Measurements from ENCODE around the gene RASA4.
"Not testable (repeated sequence)": the region's sequence is repeated elsewhere in the genome, so short reads cannot be mapped to it uniquely, and the experiment has no call there.

The RASA4 gene

GRCh38 chr7:102616507-102617125 is at the start of gene RASA4:
TSS of gene RASA4 (minus strand) at chr7:102616756. CDS start at chr7:102616689, 67 bp downstream.
- not testable (repeated sequence) for H3K36me3 ChIP-seq (ENCODE audit: insufficient read depth, low read length); H3K79me2 ChIP-seq (ENCODE audit: control insufficient read depth, insufficient read depth, low read length, unreplicated experiment); H3K4me1 ChIP-seq (ENCODE audit: control insufficient read depth, insufficient read depth, low read length, unreplicated experiment); H3K27ac ChIP-seq (ENCODE audit: low read depth, low read length); H2AFZ ChIP-seq (ENCODE audit: low read length, unreplicated experiment); H3K27me3 ChIP-seq (ENCODE audit: insufficient read depth, low read length)
- H3K4me3 ChIP-seq (ENCODE audit: low read depth, low read length) = peak within 1 kb of the TSS; percentile 56; the same call in 1 of the 2 replicates

GRCh38 chr7:102664765-102665164 is 48.2 kb upstream of the RASA4 start:
- not testable (repeated sequence) for H3K27ac ChIP-seq (ENCODE audit: low read depth, low read length); H3K36me3 ChIP-seq (ENCODE audit: insufficient read depth, low read length)

GRCh38 chr7:102649924-102650323 is 33.4 kb upstream of the RASA4 start, which contains the start of gene SPDYE2B:
TSS of gene SPDYE2B (plus strand) at chr7:102650319. CDS start at chr7:102652349, 2,030 bp downstream.
- not testable (repeated sequence) for H2AFZ ChIP-seq (ENCODE audit: low read length, unreplicated experiment); H3K4me3 ChIP-seq (ENCODE audit: low read depth, low read length); H3K36me3 ChIP-seq (ENCODE audit: insufficient read depth, low read length); H3K79me2 ChIP-seq (ENCODE audit: control insufficient read depth, insufficient read depth, low read length, unreplicated experiment); H3K27ac ChIP-seq (ENCODE audit: low read depth, low read length); H3K4me1 ChIP-seq (ENCODE audit: control insufficient read depth, insufficient read depth, low read length, unreplicated experiment); H3K27me3 ChIP-seq (ENCODE audit: insufficient read depth, low read length)

More at GRCh38 chr7:102664765-102665164, 48.2 kb upstream of the RASA4 start:
- not testable (repeated sequence) for H3K4me3 ChIP-seq (ENCODE audit: low read depth, low read length); H3K79me2 ChIP-seq (ENCODE audit: control insufficient read depth, insufficient read depth, low read length, unreplicated experiment); H3K27me3 ChIP-seq (ENCODE audit: insufficient read depth, low read length); H2AFZ ChIP-seq (ENCODE audit: low read length, unreplicated experiment); H3K4me1 ChIP-seq (ENCODE audit: control insufficient read depth, insufficient read depth, low read length, unreplicated experiment)

DNA sequence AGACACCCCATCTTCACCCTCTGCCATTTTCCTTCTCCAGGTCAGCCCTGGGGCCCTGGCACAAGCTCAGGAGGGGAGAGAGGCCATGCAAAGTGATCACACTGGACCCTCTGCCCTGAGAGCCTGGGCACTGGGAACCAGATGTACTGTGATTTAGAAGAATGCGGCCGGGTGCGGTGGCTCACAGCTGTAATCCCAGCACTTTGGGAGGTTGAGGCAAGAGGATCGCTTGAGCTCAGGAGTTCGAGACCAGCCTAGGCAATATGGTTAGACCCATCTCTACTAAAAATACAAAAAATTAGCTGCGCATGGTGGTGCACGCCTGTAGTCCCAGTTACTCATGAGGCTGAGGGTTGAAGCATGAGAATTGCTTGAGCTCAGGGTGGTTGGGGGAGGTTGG is 31.3 kb upstream of the RASA4 start:
- H3K36me3 ChIP-seq (ENCODE audit: insufficient read depth, low read length); H3K4me3 ChIP-seq (ENCODE audit: low read depth, low read length); H2AFZ ChIP-seq (ENCODE audit: low read length, unreplicated experiment); H3K27ac ChIP-seq (ENCODE audit: low read depth, low read length); H3K79me2 ChIP-seq (ENCODE audit: control insufficient read depth, insufficient read depth, low read length, unreplicated experiment); H3K4me1 ChIP-seq (ENCODE audit: control insufficient read depth, insufficient read depth, low read length, unreplicated experiment); H3K27me3 ChIP-seq (ENCODE audit: insufficient read depth, low read length): not testable (repeated sequence)

- H3K27ac ChIP-seq (ENCODE audit: low read depth, low read length); H3K4me1 ChIP-seq (ENCODE audit: control insufficient read depth, insufficient read depth, low read length, unreplicated experiment); H3K27me3 ChIP-seq (ENCODE audit: insufficient read depth, low read length); H3K36me3 ChIP-seq (ENCODE audit: insufficient read depth, low read length); H3K79me2 ChIP-seq (ENCODE audit: control insufficient read depth, insufficient read depth, low read length, unreplicated experiment); H2AFZ ChIP-seq (ENCODE audit: low read length, unreplicated experiment); H3K4me3 ChIP-seq (ENCODE audit: low read depth, low read length): not testable (repeated sequence)
These were observed 26.8 kb upstream of the RASA4 start for GRCh38 chr7:102643404-102643803.

DNA sequence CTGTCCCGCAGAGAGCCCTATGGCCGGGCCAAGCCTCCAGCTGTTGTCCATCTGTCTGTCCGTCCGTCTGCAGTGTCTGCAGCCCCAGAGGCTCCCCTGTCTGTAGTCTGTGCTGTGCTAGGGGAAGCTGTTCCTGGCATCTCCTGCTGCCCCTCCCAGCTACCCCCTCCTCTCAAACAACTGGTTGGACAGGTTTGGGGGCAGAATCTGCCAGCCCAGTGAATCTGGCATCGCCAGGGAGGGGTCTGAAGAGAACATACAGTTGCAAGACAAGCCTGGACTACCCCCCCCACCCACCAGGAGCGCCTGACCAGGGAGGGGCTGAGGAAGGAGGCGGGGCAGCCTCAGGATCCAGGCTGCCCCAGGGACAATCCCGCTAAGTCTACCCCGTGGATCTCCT is 26.1 kb upstream of the RASA4 start, which contains the start of gene UPK3BL1:
Gene UPK3BL1, minus strand, starts transcription at position 101 of the 400 bp plus-strand sequence. Its CDS starts 50 bp downstream, at position 51.
- H3K36me3 ChIP-seq (ENCODE audit: insufficient read depth, low read length); H3K27me3 ChIP-seq (ENCODE audit: insufficient read depth, low read length); H2AFZ ChIP-seq (ENCODE audit: low read length, unreplicated experiment); H3K4me3 ChIP-seq (ENCODE audit: low read depth, low read length); H3K4me1 ChIP-seq (ENCODE audit: control insufficient read depth, insufficient read depth, low read length, unreplicated experiment); H3K79me2 ChIP-seq (ENCODE audit: control insufficient read depth, insufficient read depth, low read length, unreplicated experiment); H3K27ac ChIP-seq (ENCODE audit: low read depth, low read length): not testable (repeated sequence)

DNA sequence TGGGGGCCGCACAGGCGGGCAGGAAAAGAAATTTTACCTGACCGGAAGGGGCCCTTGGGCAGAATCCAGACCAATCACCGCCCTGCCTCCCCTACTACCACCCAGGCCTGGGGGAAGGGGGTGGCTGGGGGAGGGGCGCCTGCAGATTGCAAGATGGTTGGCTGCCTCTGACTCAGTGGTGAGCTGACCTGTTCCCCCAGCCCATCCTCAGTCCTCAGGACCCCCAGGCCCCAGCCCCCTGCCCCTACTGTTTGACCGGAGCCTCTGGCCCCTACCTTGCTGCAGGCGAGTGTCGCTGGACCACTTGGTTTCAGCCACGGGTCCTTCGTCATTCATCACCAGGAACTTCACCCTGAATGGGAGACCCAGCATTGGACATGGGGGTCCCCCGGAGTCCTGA is 22.3 kb upstream of the RASA4 start:
- H2AFZ ChIP-seq (ENCODE audit: low read length, unreplicated experiment); H3K4me1 ChIP-seq (ENCODE audit: control insufficient read depth, insufficient read depth, low read length, unreplicated experiment); H3K4me3 ChIP-seq (ENCODE audit: low read depth, low read length); H3K79me2 ChIP-seq (ENCODE audit: control insufficient read depth, insufficient read depth, low read length, unreplicated experiment); H3K27ac ChIP-seq (ENCODE audit: low read depth, low read length); H3K36me3 ChIP-seq (ENCODE audit: insufficient read depth, low read length); H3K27me3 ChIP-seq (ENCODE audit: insufficient read depth, low read length): not testable (repeated sequence)

- not testable (repeated sequence) for H3K4me3 ChIP-seq (ENCODE audit: low read depth, low read length); H2AFZ ChIP-seq (ENCODE audit: low read length, unreplicated experiment); H3K79me2 ChIP-seq (ENCODE audit: control insufficient read depth, insufficient read depth, low read length, unreplicated experiment); H3K27me3 ChIP-seq (ENCODE audit: insufficient read depth, low read length); H3K27ac ChIP-seq (ENCODE audit: low read depth, low read length); H3K36me3 ChIP-seq (ENCODE audit: insufficient read depth, low read length); H3K4me1 ChIP-seq (ENCODE audit: control insufficient read depth, insufficient read depth, low read length, unreplicated experiment)
These were observed 20.4 kb upstream of the RASA4 start for GRCh38 chr7:102636956-102637355.

DNA sequence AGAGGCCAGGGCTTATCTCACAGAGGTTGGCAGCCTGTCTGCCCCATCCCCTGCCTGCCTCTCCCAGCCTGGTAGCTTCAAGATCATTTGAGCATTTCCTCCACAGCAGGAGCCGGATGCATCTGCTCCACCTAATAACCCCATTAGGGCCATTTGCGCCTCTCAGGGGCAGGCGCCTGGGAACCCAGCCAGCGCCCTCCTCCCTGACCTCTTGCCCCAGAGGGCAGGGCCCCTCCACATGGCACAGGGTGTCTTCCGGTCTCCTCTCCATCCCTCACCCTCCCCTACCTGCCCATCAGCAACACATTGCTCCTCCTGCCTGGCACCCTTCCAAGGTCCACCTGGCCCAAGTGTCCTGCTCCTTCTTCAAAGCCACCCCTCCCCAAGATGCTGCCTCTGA is 18.8 kb upstream of the RASA4 start:
- H3K4me1 ChIP-seq (ENCODE audit: control insufficient read depth, insufficient read depth, low read length, unreplicated experiment); H3K27me3 ChIP-seq (ENCODE audit: insufficient read depth, low read length): not testable (repeated sequence)

GRCh38 chr7:102634299-102634698 is 17.7 kb upstream of the RASA4 start:
- H3K27ac ChIP-seq (ENCODE audit: low read depth, low read length); H3K4me3 ChIP-seq (ENCODE audit: low read depth, low read length); H3K36me3 ChIP-seq (ENCODE audit: insufficient read depth, low read length); H3K4me1 ChIP-seq (ENCODE audit: control insufficient read depth, insufficient read depth, low read length, unreplicated experiment); H3K27me3 ChIP-seq (ENCODE audit: insufficient read depth, low read length); H2AFZ ChIP-seq (ENCODE audit: low read length, unreplicated experiment); H3K79me2 ChIP-seq (ENCODE audit: control insufficient read depth, insufficient read depth, low read length, unreplicated experiment): not testable (repeated sequence)

More for the DNA sequence above, 18.8 kb upstream of the RASA4 start:
- H3K36me3 ChIP-seq (ENCODE audit: insufficient read depth, low read length); H3K4me3 ChIP-seq (ENCODE audit: low read depth, low read length); H3K79me2 ChIP-seq (ENCODE audit: control insufficient read depth, insufficient read depth, low read length, unreplicated experiment); H3K27ac ChIP-seq (ENCODE audit: low read depth, low read length); H2AFZ ChIP-seq (ENCODE audit: low read length, unreplicated experiment): not testable (repeated sequence)

DNA sequence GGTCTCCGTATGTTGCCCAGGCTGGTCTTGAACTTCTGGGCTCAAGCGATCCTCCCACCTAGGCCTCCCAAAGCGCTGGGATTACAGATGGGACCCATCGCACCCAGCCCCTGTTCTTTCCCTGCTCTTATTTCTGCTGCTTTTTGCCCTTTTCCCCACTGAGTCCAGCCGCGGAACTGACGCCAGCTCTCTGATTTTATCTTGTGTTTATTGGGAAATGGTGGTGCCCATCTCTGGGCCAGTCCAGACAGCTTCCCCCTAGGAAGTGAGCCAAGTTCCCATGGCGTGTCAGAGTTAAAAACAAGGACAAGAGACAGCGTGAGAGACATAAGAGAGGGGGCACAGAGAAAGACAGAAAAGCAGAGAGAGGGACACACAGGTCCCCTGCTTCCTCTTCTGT is 14.1 kb upstream of the RASA4 start:
- not testable (repeated sequence) for H2AFZ ChIP-seq (ENCODE audit: low read length, unreplicated experiment); H3K27ac ChIP-seq (ENCODE audit: low read depth, low read length); H3K36me3 ChIP-seq (ENCODE audit: insufficient read depth, low read length); H3K79me2 ChIP-seq (ENCODE audit: control insufficient read depth, insufficient read depth, low read length, unreplicated experiment); H3K27me3 ChIP-seq (ENCODE audit: insufficient read depth, low read length); H3K4me1 ChIP-seq (ENCODE audit: control insufficient read depth, insufficient read depth, low read length, unreplicated experiment); H3K4me3 ChIP-seq (ENCODE audit: low read depth, low read length)
